Stimulated activated CD8-positive, alpha-beta memory T cell treated with anti-CD3 and anti-CD28 coated beads, Interleukin-12 subunit alpha, Interleukin-12 subunit beta, amount 100 ng/mL, for 1 hour (primary cell): ENCODE results near the gene DCBLD2.

Source experiments
- DNase-seq: peaks from one replicate; pipeline ENCODE4 v3.0.0-alpha.2; 2020; ENCODE audit warnings: low read depth

The DCBLD2 gene, protein sequence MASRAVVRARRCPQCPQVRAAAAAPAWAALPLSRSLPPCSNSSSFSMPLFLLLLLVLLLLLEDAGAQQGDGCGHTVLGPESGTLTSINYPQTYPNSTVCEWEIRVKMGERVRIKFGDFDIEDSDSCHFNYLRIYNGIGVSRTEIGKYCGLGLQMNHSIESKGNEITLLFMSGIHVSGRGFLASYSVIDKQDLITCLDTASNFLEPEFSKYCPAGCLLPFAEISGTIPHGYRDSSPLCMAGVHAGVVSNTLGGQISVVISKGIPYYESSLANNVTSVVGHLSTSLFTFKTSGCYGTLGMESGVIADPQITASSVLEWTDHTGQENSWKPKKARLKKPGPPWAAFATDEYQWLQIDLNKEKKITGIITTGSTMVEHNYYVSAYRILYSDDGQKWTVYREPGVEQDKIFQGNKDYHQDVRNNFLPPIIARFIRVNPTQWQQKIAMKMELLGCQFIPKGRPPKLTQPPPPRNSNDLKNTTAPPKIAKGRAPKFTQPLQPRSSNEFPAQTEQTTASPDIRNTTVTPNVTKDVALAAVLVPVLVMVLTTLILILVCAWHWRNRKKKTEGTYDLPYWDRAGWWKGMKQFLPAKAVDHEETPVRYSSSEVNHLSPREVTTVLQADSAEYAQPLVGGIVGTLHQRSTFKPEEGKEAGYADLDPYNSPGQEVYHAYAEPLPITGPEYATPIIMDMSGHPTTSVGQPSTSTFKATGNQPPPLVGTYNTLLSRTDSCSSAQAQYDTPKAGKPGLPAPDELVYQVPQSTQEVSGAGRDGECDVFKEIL

DNA sequence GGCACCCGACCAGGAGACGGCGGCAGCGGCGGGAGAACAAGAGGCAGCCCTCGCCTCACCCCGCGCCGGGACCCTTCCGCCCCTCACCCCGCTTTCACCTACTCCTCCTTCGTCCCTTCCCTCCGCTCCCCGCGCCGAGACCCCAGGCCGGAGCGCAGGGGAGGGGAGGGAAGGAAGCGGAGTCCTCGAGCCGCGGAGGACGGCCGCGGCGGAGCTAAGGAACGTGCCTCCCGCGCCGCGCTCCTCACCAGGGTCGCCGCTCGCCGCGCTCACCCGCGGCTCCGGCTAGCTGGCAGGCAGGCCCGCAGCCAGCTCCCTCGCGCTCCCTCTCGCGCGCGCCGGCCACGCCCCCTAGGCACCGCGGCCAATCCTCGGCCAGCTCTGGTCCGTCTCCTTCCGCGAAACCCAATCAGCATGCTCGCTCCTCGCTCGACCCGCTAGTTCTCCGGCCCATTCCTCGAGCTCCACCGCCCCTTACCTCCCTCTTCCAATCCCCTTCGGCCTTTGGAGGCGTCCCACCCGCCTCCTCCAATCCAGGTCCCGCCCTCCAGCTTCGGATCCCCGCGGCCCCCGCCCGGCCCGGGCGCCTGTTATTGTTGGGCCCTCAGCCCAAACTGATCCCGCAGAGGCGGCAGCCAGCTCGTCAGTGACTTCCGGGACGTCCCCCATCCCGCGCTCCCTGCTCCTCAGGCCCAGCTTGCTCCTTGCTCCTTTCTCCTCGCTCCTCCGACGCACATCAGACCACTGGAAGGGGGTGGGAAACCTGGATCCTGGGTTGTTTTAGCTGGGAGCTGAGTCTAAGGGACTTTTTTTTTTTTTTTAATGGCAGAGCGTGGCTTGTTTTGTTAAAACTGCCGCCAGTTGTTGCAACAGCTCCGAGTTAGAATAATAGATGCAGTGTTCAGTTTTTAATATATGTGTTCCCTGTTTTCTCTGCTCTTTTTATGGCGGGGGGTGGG lies at the start of gene DCBLD2:
TSS of gene DCBLD2 (minus strand) at position 304 of the 959 bp plus-strand sequence. CDS start 369 bp downstream, outside the sequence.
- DNase-seq = peak; percentile 75

DNA sequence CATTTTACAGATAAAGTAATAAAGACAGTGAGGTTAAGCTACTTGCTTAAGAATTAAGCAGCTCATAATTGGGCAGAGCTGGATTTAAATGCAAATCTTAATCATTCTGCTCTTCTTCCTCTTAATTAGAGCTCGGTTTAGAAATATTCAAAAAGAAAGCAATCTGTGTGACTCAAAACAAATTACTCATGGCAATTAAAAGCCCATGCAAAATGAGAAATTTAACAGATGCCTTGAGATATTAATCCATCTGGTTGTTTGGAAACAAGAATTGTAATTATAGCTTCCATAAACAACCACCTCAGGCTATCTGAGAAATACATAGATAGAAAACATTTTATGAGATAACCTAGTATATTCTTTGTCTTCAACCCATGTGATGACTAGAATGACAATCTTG lies 44.2 kb upstream of the DCBLD2 start:
- DNase-seq = no peak

DNA sequence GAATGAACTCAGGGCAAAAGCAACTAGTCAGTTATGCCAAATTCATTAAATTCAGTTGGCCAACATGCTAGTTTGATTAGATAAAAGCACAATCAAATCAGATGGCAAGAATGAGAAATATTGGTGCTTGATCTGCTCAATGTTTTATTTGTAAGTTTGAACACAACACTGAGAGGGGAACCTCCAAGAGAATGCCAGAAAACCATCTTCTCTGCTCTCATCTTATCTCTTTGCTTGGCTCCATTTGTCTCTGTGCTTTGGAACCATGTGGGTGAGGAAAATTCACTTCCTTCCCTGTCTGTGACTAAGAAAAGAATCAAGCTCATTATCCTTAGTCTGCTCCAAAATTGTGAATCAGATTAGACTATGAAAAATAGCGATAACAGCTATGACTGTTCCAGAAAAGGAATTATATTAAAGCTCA lies 43.6 kb upstream of the DCBLD2 start:
- no peak for DNase-seq

DNA sequence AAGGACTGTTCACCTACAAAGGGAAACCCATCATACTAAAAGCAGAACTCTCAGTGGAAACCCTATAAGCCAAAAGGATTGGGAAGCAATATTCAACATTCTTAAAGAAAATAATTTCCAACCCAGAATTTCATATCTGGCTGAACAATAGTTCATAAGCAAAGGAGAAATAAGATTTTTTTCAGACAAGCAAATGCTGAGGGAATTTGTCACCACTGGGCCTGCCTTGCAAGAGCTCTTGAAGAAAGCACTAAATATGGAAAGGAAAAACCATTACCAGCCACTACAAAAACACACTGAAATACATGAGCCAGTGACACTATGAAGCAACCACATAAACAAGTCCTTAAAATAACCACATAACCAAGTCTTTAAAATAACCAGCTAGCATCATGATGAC lies 28.9 kb upstream of the DCBLD2 start:
- no peak for DNase-seq

DNA sequence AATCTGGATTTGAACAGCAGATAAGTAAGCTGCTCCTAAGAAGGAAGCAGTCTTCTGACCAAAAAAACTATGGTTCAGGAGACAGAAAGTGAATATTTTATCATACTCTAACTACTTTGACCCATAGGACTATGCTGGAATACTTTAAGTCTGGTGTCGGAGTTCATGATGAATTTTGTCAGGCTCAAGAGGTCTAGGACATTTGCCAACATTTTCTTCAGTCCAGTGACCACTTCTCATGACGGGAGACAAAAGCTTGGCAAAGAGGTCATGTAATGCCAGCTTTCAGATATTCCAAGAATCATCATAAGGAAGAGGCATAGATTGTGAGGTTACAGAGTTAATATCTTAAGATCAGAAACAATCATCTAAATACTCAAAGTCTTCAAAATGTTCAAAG lies 20.5 kb upstream of the DCBLD2 start:
- DNase-seq = no peak

DNA sequence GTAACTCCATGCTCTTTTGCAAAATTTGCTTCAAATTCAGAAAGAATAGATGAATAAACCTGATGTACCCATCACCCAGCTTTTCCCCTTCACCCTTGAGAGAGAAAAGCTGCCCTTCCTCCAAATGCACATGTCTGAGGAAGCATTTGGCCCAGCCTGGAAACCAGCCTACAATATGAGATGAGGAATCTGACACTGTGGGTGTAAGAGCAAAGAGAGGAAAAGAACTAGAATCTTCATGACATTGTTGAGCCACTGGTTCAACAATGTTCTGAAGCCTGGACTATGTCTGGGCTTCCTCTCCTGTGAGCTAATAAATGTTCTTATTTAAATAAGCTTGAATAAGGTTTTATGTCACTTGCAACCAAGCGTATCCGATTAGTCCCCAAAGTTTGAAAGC lies 18.7 kb upstream of the DCBLD2 start:
- DNase-seq = no peak

DNA sequence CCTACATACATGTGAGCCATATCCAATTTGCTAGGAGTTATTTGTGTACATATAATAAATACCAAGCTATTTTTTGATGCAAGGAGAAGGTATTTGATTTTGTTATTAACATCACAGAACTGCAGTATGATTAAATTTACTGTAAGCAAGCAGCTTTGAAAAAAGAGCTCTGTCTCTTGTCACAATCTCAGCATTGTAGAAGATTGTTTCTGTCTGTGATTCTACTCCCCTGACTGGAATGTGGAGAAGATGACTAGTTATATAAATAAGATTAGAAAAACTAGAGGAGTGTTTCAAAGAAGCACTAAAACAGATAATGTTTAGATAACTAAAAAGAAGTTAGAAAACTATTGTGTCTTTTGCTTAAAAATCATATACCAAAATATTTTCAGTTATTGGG lies 17.1 kb upstream of the DCBLD2 start:
- DNase-seq = no peak

DNA sequence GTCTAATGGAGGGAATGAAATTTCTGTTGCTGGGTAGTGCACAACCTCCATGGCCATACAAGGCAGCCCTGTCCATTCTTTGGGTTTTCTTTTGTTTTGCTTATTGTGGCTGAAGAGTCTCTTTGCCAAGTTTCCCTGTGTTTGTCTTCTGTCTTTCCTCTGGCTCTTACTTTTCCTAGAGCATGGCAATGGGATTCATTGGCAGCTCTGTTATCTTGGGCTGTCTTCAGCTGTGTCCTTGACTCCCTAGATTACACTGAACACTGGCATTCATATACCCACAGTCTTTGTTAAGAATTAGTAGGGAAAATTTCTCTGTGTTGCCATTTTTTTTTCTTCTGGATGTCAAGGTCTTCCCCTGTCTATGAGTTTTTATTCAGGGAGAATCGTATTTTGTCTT lies 16.1 kb upstream of the DCBLD2 start:
- DNase-seq = no peak

DNA sequence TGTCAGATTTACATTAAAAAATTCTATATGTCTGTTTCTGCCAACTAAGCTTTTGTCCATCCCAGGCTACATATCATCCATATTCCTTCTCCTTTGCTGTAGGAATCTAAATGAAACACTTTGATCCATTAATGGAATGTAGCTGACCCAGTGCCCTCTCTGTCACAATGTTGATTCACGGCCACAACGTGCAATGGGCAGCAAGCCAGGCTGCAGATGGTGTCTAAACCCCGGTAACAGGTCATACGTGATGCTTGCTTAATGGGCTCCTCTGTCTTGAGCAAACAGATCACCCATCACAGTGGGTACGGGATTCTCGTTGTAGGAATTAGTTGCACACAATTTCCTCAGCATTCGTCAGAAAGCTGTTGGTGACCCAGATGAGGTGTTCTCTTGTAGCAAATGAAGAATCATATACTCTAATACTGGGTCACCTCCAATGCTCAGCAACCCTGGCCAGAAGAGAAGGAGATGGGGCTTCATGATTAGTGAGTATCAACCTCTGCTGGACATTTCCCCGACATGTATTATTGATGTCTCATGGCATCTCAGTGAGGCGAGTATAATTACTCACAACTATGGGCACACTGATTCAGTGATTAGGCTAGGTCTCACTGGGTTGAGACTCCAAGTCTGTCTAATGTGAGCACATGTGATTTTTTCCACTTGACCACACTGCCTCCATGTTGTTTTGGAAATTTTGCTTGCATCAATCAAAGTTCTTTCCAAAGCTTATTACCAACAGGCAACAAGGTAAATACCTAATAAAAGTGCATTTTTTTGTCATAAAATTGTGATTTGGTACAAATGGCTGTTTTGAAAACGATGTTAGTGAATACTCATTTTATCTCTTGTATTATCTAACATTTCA lies 12.9 kb upstream of the DCBLD2 start:
- no peak for DNase-seq

DNA sequence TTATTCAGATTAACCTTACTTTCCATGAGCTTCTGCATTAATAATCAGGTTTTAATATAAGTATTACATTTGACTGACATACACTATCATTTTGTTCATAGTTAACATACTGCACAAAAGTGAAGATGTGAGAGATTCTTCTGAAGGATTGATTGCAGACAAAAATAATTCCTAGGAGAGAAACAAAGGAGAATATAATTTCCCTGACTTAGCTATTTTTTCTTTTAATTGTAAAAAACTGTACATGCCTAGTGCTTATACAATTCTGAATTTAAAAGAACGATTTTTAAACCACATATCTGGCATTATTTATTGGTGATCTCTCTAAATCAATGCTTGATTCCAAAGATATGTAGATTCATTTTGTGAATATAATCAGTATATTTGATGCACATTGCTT lies 11.0 kb upstream of the DCBLD2 start:
- DNase-seq = no peak

DNA sequence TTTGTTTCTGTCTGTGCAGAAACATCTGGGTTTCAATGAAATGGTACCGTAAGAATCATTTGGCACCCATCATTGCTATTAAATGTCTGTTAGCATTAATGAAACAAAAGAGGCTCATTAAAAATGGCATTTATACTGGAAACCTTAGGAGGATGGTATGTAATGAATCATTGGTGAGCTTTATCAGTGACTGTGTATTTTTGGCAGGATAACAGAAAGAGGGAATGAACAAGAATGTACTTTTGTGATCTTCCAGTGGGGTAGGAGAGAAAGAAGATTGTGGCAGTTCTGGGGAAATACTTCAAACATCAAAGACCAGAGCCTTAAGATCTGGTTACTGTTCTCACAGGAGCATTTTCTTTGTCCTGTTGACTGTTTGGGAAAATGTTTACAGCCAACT lies 4.7 kb upstream of the DCBLD2 start:
- no peak for DNase-seq

DNA sequence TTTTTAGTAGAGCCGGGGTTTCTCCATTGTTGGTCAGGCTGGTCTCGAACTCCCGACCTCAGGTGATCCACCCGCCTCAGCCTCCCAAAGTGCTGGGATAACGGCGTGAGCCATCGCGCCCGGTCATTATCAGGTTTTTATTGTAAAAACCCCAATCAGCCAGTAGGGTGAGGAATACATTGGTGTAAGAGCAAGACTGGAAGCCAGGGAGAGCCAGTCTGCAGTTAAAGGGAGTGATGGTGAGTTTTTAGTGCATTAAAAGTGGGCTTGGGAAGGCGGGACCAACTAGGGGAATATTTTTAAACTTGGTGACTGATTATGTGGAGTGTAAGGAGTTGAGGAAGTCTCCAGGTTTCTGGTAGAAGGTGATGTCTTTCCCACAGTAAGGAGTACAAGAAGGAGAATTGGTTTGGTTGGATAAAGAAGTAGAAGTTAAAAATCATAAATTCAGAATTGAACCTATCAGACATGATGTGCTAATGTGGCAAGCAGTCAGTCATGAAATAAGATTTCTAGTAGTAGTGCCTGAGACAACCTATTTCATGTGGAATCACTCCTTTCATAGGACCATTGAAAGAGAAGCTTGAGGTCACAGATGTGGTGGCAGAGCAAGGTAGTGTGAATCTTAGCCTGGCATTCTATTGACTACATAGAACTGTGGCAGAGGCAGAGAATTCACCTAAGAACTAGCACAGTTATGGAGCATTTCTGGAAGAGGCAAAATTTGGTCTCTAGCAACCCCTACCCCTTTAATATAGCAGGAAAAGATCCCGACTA lies 2.4 kb upstream of the DCBLD2 start:
- no peak for DNase-seq

DNA sequence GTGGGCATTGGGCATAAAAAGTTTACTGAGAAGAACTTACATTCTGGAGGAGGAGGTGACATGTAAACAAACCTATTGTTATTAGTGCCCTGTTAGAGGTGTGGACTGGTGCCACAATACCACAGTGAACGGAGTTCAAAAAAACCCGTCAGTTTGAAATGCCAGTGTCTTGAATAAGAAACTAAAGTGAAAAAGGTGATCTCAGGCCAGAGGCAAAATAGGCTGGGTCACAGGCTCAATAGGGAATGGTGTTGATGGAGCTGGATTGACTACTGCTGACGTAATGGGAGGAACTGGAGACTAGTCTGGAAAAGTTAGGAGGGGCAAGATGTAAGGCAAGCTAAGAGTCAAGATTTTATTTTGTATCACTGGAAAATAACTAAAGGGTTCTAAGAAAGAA lies 1.6 kb upstream of the DCBLD2 start:
- no peak for DNase-seq

DNA sequence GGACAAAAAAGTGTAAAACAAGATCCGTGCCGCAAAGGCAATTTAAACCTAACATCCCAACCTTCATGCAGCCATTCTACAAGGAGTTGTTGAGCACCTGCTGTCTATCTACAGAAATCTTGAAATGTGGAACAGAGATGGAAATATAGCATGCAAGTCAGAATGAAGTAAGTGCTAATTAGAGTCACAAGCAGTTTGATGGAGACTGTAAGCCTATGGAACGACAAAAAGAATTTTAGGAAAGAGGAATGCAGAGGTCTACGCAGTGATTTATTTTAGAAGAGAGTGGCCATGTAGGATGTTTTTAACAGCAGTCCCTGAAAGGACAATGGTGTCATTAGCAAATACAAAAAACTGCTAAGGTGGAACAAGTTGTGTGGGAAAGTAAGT lies 851 bp upstream of the DCBLD2 start:
- no peak for DNase-seq

DNA sequence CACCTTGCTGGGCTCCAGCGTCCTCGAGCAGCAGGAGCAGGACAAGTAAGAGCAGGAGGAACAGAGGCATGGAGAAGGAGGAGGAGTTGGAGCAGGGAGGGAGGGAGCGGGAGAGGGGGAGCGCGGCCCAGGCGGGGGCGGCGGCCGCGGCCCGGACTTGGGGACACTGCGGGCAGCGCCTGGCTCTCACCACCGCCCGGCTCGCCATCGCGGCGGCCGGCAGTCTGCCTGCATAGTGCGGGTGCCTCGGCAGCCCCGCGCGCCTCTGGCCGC lies 440 bp downstream of the DCBLD2 start:
- DNase-seq = no peak

DNA sequence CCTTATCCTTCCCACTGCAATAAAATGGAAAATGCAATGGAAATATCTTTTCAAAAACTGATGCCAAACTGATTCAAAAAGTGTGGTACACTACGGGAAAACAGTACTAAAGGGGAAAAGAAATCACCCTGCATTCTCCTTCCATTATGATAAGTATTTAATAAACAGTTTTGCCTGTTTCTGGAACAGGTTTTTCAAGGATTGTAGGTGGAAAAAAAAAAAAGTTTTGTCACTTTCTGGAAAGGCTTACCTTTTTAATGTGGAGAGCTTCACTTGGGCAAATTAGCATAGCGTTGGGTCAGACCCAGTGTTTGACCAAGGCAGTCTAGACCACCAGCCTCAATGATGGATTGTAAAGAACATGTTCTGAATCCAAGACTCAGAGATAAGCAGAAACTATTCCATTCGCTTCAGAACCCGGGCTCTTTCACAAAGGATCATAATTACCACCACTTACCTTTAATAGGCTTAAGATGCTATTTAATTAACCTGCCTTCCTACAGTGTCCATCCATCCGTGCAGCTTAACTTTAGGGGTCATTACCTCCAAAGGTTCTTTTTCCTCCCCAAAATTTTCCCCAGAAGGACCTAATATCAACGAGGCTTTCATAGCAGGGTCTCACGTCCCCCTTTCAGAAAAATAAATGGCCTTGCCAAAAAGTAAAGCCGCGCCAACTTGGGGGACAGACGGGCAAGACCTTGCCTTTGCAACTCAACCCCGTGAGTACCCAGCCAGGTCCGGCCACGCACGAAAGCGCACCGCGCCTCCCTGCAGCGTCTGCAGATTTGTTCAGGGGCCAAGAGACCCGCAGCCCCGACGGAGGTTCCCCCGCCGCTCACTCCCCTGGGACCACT lies 1.0 kb downstream of the DCBLD2 start:
- no peak for DNase-seq

DNA sequence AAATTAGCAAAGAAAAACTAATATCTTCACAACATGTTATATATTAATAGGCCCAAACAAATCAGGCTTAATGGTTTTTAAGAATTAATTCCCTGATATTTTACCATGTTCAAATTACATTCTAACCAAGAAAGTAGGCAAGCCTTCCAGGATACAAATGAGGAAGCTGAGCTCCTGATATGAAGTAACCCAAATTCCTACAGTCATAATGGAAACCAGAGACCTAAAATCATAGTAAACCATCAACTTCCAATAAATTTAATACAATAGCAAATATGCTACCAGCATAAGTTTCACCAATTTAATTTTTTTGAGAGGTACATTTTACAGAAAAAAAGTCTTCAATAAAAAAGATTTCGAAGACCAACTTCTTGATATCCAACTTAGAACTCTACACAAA lies 3.8 kb downstream of the DCBLD2 start:
- no peak for DNase-seq

DNA sequence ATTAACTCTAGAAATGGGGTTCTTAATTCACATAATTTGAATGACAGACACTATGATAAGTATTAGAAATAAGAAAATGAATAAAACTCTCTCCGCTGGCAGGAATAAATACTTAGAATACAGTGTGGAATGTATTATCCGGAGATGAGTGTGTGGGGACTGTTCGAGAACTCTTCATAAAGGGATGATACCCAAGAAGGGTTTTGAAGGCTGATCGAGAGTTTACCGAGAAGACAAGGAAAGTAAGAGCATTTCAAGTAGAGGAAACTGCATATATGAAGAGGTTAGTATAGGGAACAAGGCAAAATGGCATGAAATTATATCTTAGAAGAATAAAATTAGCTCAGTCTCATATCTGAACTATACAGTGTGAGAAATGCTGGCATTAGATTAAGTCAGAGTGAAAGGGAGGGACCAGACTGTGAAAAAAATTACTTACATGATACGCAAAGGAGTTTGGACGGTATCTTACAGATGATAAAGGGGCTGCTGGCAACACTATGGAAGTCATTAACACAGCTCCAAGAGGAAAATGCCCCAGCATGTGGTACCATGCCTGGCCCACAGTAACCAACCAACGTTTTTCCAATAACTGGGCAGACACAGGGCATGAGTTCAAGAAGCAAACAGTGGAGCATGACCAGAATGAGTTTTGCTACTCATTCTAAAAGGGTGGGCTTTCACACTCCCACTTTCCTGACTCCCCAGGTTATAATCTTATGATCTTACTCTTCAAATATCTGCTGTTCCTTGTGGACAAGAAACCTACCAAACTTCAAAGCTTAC lies 6.5 kb downstream of the DCBLD2 start:
- no peak for DNase-seq

DNA sequence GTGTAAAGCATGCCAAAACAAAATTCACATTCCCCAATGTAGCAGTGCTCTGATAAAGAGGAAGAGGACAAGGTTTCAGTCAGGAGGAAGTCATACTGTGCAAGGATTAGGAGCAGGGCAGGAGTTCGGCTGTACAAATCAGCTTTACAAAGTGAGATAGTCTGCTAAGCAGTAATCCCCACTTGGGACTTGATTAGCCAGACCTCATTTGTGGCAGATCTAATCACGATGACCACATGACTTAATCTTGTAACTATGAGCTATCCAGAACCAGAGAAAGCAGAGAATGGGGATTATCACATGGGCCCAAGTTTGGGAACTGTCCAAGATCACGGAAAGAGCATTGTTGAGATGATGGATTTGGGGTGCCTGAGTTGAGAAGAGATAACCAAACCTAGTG lies 7.8 kb downstream of the DCBLD2 start:
- DNase-seq = no peak
